GM20431 (cell line): ENCODE results near the gene DPYSL3.
"Not testable (repeated sequence)": the region's sequence is repeated elsewhere in the genome, so short reads cannot be mapped to it uniquely, and the experiment has no call there.

ENCODE experiments used
- in situ Hi-C: fragments of 300-500 bp; cut with MseI, MboI; formaldehyde crosslinking; loops from one replicate; pipeline ENCODE4 v1.15.0; 2020; ENCODE audit warnings: low sequenced_read_pairs; ENCODE audit not compliant: unreplicated experiment

The DPYSL3 gene

DNA sequence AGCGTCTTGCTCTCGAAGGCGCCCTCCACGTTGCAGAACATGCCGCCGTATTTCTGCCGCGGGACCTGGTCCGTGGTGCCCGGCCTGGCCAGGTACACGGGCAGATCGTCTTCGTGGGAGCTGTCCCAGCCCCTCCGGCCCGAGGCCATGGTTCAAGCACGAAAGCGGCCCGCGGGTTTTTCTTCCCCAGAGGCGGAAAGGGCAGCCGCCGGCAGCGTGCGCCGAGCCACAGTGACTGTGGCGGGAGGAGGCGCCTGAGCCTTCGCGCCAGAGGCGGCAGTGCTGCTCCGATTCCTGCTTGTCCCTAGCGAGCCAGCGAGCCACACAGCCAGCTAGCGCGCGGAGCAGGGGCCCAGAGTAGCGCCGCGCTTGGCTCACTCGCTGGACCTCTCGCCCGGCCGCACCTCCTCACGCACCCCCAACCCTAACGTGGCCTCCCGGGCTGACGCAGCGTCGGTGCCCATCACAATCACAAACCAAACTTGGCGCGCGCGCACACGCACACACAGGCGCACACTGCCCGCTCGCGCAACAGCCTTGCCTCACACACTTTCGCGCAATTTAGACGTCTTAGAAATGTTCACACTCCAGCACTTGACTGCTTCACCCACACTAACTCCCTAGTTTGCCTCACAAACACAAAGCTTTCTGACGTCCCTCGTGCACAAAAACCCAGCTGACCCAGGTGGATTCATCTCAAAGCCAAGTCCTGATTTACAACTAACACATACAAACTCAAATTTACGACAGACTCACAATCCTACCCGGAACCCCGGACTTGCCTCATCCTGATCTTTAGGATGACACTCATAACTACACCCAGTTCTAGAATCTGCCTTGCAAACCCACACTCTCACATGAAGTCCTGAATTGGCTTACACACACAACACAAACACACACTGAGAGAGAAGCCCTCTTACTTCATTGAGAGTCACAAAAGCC is at the start of gene DPYSL3:
TSS of gene DPYSL3 (minus strand) at position 359 of the 942 bp plus-strand sequence. CDS start at position 149, 210 bp downstream.
- in situ Hi-C loops = no loop called here

DNA sequence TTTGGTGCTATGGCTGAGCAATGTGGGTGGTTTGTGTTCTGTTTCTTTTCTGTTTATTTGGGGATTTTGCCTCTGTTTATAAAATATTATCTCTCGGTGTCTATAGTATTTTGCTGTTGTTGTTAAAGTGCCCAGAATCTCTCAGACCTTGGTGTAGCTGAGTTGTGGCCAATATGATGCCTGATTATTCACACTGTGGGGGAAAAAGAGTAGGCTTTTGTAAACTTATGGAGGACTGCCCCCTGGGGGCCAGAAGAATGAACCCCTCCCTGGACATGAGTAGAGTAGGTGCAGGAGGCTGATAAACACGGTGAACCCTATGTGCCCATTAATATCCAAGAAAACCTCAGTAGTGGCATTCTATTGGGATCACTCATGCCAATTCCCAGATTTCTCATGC is 49.0 kb upstream of the DPYSL3 start:
- in situ Hi-C loops = no loop called here

DNA sequence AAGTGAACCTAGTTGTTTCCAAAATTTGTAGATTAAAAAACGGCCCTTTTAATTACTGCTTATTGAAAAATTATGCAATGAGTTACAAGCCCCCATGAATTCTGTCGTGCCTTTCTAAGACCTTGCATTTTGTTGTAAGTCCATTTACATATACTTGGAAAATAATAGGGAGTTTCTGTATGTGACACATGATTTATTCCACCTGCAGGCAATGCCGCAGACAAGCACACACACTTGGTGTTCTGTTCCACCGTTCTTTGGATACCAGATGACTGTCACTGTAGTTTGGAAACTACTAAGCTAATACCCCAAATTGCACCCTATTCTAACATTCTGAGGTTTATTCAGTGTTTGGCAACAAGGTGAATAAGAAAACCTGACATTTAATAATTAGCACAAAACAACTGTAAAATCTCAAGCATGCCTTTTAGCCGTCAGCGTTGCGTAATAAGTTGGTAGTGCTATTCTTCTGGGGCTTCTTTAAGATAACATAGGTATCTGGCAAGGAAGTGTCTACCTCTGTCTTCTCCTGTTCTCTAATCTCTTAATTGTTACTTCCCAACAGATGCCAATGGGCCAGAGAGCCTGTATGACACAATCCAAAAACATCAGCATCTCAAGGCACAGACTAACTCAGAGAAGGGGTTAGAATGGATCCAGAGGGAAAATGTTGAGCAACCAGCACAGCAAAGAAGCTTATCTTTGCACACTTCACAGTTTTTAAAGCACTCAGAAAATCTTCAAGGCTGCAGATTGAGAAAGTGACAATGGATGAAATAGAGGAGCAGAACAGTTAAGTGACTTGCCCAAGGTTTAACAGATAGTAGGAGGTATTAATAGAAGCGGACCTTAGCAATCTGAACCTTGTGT is 48.2 kb upstream of the DPYSL3 start:
- in situ Hi-C loops = no loop called here

DNA sequence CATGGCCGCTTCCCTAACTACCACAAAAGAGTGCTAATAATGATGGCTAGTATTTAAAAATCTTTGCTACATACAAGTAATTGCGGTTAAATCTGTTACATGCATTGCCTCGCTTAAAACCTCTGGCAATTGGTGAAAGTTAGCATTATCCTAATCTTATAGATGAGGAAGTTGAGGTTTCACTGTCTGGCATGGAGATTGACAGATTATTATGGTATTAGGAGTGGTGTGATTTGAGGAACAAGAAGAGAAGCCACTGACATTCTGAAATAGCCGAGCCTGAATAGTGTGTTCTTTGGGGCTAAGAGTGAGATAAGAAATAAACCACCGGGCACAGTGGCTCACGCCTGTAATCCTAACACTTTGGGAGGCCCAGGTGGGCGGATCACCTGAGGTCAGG is 45.3 kb upstream of the DPYSL3 start:
- in situ Hi-C loops = no loop called here

DNA sequence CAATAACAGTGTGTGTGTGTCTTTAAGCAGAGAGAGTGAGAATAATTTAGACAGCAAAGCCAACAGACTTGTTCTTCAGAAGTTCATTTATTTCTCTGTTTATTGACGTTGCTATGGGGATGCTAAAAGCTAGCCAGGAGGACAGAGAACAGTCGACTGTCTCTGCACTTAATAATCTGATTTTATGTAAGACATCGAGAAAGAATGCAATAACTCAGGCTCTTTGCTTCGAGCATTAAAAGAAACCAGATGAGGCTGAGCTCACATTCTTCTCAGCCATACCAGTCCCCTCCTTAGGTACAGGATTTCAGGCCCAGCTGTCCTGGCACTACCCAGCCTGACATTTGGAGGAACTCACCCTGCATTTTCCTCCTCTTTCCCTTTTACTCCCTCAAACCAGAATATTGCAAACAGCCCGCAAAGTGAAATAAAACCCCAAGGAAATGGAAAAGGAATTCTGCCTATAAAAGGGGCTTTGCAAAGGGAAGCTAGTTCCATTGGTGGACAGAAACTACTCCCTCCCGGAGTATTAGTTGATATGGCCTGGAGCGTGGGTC is 44.5 kb upstream of the DPYSL3 start:
- in situ Hi-C loops = no loop called here

DNA sequence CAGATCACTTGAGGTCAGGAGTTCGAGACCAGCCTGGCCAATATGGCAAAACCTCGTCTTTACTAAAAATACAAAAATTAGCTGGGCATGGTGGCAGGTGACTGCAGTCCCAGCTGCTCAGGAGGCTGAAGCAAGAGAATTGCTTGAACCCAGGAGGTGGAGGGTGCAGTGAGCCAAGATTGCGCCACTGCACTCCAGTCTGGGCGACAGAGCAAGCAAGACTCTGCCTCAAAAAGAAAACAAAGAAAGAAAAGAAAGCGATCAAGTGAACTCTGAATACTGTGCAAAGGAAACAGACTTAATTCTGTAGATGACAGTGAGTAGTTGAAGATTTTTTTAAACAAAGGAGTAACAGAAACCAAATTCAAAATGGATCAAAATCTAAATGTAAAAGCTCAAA is 43.9 kb upstream of the DPYSL3 start:
- in situ Hi-C loops = not testable (repeated sequence)

DNA sequence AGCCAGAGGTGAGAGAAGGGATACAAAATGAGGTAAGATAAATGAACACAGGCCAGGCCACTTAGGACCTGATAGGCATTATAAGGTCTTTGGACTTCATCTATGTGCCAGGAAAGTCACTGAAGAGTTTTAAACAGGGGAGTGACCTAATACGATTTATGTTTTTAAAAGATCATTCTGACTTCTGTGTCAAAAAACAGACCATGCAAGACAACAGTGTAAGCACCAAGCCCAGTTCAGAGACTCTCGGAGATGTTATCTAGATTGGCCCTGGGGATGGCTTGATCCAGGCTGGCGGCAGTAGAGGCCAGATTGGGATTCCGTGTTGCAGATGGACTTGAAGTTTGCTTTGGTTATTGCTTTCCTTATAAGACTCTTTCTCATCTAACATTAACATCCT is 43.0 kb upstream of the DPYSL3 start:
- in situ Hi-C loops = no loop called here

DNA sequence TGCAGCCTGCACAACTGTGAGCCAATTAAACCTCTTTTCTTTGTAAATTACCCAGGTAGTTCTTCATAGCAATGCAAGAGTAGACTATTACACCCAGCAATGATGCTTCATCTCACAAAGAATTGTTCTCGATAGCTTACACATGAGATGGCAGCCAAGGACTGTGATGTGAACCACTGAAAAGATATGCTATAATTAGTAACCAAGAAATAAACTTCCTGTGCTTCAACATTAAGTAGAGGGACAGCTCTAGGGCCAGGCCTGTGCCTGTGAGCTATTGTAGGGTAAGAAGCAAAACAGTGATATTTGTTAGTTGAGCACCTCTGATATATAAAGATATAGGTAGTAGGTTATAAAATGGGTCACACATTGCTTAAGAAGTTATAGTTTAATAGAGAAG is 41.8 kb upstream of the DPYSL3 start:
- in situ Hi-C loops = no loop called here

DNA sequence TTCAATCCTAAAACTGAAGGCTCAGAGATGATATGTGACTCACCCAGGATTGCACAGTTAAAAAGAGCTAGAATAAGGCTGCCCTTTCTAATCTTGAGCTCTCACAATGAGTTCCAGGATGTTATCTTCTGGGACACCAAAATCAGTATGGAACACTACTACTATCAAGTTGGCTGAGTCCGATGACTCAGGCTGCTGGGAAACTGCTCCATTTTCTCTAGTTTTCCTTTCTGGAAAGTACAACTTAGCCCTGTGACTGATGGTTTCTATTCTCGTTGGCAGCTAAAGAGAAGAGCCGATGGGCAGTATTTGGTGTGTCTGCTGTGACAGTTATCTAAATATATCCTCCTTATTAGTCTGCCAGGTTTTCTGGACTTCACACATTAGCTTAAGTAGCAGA is 37.9 kb upstream of the DPYSL3 start:
- in situ Hi-C loops = no loop called here

DNA sequence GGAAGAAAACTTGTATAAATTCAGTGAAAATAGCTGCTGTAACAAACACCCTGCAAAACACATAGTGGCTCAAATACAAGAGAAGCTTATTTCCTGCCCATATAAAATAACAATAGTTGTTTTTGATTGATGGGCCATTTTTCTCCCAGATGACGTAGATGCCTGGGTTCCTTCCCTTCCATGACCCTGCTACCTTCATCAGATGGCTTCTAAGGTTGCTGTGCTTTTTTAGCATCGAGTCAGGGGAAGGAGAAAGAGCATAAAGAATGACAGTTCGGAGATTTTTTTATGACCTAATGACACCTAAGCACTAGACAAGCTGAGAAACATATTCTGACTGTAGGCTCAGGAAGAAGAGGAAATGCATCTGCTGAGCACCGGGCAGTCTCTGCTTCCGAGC is 34.7 kb upstream of the DPYSL3 start:
- in situ Hi-C loops = no loop called here

DNA sequence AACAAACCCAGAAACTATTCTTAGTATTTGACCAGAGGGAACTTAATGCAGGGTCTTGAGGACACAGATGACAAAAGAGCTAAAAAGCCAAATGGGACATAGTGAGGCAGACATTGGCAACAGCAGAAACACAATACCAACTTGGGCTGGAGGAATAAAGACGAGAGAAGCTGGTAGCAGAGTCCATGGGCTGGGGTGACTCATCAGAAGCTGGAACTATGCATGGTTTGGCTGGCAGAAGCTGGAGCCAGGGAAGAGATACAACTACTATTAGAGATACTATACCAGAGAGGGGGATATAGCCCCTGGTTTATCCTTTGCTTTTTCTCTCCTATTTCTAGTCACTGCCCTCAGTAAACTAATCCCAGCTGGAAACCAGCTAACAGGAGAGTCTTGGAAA is 29.2 kb upstream of the DPYSL3 start:
- in situ Hi-C loops = no loop called here

DNA sequence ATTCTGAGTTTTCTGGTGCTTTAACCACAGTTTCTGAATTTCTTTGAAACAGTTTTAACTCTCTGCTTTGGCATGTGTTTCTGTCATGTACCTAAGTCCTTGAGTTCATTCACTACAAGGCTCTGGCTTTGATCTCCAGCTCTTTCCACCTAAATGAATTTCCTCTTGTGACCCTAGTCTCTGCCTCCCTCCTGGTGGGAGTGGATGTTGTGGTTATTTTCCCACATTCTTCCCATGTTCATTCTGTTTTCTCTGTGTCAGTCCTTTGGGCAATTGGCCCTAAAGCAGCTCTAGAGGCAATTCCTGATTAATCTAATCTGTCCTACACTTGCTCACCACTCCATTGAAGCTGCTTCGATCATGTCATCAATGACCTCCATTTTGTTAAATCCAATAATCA is 28.4 kb upstream of the DPYSL3 start:
- in situ Hi-C loops = no loop called here

DNA sequence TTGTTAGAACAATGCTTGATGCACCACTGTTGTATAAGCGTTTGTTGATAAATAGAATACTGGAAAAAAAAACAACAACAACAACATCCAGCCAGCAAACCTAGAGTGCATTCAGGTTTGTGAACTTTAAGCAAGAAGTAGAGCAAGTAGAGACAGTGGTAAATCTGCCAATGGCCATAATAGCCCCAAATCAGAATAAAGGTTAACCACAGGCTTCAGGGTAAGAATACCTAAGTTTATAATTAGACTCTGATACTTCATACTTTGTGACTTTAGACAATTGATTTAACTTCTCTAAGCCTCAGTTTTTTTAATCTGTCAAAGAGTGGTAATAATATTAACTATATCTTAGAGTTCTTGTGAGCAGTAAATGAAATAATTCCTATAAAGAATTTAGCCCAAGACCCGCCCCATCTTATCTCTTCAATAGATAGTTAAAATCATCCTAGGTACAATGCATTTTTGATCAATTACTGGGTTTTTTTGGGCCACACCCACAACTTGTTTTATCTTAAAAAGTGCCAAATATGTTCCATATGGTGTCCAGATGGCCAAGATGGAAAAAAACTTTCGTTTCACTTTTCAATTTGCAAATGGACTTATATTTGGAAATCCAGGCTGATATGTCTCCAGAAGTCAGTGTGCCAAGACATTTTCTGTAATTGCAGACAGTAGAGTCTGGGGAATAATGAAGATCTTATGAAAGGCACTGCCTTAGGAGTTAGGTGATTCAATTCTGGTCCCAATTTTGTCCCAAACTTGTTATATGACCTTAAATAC is 24.5 kb upstream of the DPYSL3 start:
- in situ Hi-C loops = no loop called here

DNA sequence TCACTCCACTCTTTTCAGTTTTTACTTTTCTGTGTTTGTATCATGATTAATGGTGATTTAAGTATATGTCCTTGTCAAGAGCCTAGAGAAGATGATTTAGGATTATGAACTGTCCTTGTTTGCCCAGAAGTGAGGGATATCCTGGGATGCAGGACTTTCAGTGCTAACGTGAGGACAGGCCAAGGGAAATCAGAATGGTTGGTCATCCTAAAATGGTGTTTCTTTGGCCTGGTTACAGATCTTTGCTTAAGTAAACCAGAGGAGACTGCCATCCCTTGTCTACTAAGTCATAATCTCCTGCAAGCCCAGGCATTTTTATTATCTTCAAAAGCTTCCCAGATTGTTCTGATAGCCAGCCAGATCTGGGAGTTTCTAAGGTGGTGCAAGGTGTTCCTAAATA is 22.3 kb upstream of the DPYSL3 start:
- in situ Hi-C loops = no loop called here

DNA sequence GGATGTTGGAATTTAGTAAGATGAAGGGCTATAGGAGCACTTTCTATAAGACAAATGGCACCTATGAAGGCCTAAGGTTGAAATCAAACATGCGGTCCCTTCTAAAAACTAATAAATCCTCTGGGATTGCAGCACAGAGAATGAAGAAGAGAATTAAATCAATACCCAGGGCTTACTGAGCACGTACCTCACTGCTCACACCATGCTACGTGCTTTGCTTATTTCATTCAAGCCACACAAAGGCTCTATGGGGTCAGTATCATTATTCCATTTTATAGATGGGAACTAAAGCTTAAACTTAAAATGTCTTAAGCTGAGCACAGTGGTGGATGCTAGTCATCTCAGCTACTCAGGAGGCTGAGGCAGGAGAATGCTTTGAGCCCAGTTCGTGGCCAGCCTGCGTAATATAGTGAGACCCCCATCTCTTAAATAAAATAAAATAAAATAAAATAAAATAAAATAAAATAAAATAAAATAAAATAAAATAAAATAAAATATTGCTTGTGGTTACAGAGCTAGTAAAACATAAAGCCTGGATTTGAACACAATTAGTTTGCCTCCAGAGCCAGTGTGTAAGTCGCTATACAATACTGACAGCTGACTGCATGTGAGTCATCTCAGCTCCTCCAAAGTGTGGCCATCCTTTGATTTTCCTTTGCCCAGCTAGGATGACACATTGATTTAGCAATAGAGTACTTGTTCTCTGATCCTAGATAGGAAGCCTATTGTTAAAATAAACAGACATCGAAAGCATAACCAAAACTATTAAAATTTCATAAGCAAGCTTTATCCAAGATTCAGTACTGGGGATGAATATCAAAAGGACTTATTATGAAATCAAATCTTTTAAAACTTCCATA is 20.9 kb upstream of the DPYSL3 start:
- in situ Hi-C loops = no loop called here

DNA sequence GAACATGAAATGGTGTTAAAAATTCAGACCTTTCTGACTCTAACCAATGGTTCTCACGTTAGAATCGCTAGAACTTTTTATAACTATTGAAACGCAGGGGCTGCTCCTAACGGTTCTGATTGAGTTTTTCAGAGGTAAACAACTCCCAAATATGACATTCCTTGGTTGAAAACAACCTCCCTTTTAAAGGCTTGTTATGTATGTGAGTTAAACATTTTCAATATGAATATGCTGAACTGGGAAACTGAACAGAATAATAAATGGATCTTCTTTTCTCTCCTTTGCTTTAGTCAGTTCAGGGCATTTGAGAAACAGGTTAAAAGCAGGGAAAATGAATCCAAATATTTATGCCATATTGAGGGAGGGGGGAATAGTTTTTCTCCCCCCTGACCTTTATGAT is 13.2 kb upstream of the DPYSL3 start:
- in situ Hi-C loops = no loop called here

DNA sequence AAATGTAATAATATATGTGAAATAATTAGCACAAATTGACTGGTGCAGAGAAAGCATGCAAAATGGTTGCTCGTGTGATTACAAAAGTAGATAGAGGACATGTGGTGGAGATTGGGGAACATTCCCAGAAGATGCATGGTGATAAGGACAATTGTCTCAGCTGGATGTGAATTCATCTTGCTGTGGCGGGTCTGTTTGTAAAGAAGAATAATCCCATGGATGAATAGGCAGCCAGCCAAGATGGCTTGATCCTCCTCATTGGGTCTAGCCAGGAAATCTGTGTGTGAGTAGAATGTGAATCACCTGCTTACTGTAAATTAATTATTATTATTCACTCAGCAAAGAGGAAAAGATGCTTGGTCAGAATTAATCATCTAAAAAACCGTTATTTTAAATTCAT is 12.6 kb upstream of the DPYSL3 start:
- in situ Hi-C loops = no loop called here

DNA sequence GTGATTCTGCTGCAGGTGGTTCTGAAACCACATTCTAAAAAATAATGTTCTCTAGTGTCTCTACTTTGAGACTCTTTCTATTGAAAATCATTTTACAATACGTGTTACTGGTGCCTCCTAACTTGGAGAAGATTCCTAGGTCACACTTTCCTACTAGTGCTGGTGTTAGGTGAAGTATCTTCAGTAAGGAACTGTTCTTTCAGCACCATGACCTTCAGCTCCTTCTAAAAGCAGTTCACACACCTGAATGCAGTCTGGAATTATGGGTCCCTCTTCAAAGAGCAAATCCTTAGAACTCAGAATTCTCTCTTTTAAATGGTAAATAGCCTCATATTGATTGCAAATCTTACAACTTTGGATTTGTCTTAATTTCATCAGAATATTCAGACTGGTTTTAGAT is 10.6 kb upstream of the DPYSL3 start:
- in situ Hi-C loops = no loop called here

DNA sequence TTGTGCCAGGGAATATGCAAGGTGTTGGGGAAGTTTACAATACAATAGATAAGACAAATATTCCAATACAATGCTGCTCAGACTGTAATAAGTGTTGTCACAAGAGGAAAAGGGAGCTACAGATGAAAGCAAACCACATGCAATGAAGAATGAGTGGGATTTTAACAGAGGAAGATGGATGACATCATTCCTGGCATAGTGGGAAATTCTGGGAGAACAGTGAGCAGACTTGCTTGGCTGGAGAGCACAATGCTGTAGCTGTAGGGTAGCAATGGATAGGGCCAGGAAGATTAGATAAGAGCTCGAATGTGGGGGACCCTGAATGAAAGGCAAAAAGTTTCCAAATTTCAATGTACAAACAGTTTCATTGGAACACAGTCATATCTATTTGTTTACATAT is 9.5 kb upstream of the DPYSL3 start:
- in situ Hi-C loops = no loop called here
